SK-N-SH treated with all-trans-retinoic acid at 6 μM for 48 hours (cell line): ENCODE measurements around the gene DCC.

Source experiments
- CSRNP3 ChIP-seq: fragments of 250-450 bp; sonication (Bioruptor Pico); IDR thresholded peaks from 2 replicates; pipeline ENCODE4 v1.5.1; 2021; ENCODE audit warnings: mild to moderate bottlenecking, moderate library complexity
- ESRRG ChIP-seq: fragments of 250-450 bp; sonication (Bioruptor Pico); IDR thresholded peaks from 2 replicates; pipeline ENCODE4 v1.6.1; 2021; ENCODE audit warnings: mild to moderate bottlenecking
- TSHZ2 ChIP-seq: fragments of 250-450 bp; sonication (Bioruptor Pico); IDR thresholded peaks from 2 replicates; pipeline ENCODE4 v1.5.0; 2020; ENCODE audit warnings: mild to moderate bottlenecking, moderate library complexity
- ZFP3 ChIP-seq: fragments of 250-450 bp; sonication (Bioruptor Pico); IDR thresholded peaks from 2 replicates; pipeline ENCODE4 v1.5.0; 2020; ENCODE audit warnings: mild to moderate bottlenecking, moderate library complexity
- ZFP30 ChIP-seq: fragments of 450-650 bp; formaldehyde crosslinking; IDR thresholded peaks from 2 replicates; pipeline ENCODE4 v1.5.0; 2022; ENCODE audit warnings: mild to moderate bottlenecking, moderate library complexity
- TF ChIP-seq, protein P1 (sequence below): fragments of 250-450 bp; sonication (Bioruptor Pico); IDR thresholded peaks from 2 replicates; pipeline ENCODE4 v1.5.1; 2020; ENCODE audit warnings: low read depth, mild to moderate bottlenecking, moderate library complexity

- TF ChIP-seq, protein P1, sequence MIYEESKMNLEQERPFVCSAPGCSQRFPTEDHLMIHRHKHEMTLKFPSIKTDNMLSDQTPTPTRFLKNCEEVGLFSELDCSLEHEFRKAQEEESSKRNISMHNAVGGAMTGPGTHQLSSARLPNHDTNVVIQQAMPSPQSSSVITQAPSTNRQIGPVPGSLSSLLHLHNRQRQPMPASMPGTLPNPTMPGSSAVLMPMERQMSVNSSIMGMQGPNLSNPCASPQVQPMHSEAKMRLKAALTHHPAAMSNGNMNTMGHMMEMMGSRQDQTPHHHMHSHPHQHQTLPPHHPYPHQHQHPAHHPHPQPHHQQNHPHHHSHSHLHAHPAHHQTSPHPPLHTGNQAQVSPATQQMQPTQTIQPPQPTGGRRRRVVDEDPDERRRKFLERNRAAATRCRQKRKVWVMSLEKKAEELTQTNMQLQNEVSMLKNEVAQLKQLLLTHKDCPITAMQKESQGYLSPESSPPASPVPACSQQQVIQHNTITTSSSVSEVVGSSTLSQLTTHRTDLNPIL (CRISPR knock-in tag), result no peak
- TF ChIP-seq ESRRG (CRISPR knock-in tag), result no peak
- TF ChIP-seq ZFP30 (CRISPR knock-in tag), result no peak
- TF ChIP-seq CSRNP3 (CRISPR knock-in tag), result no peak
- TF ChIP-seq TSHZ2 (CRISPR knock-in tag), result no peak
- no peak for TF ChIP-seq ZFP3
Measured at GRCh38 chr18:52486052-52486451, 146.1 kb downstream of the DCC start.
